Measurements from ENCODE around the gene F3. TPM values are rescaled to one million over a fixed set of nuclear protein-coding genes. Genes with fewer than 3 reads are reported as not detected.

The F3 gene
- total and polyA plus RNA-seq, 2 of the 13 experiments (the other 11 are each of a cell fraction or from before 2014, with no cell fraction given) = 5.8 to 9.0 TPM

GRCh38 chr1:94481473-94481933 lies 60.1 kb downstream of the F3 start (continued):
- TF ChIP-seq, protein P1, sequence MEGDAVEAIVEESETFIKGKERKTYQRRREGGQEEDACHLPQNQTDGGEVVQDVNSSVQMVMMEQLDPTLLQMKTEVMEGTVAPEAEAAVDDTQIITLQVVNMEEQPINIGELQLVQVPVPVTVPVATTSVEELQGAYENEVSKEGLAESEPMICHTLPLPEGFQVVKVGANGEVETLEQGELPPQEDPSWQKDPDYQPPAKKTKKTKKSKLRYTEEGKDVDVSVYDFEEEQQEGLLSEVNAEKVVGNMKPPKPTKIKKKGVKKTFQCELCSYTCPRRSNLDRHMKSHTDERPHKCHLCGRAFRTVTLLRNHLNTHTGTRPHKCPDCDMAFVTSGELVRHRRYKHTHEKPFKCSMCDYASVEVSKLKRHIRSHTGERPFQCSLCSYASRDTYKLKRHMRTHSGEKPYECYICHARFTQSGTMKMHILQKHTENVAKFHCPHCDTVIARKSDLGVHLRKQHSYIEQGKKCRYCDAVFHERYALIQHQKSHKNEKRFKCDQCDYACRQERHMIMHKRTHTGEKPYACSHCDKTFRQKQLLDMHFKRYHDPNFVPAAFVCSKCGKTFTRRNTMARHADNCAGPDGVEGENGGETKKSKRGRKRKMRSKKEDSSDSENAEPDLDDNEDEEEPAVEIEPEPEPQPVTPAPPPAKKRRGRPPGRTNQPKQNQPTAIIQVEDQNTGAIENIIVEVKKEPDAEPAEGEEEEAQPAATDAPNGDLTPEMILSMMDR (CRISPR knock-in tag; IDR thresholded peaks at IDR 0.05) = peak; percentile 80
- TF ChIP-seq, protein P2, sequence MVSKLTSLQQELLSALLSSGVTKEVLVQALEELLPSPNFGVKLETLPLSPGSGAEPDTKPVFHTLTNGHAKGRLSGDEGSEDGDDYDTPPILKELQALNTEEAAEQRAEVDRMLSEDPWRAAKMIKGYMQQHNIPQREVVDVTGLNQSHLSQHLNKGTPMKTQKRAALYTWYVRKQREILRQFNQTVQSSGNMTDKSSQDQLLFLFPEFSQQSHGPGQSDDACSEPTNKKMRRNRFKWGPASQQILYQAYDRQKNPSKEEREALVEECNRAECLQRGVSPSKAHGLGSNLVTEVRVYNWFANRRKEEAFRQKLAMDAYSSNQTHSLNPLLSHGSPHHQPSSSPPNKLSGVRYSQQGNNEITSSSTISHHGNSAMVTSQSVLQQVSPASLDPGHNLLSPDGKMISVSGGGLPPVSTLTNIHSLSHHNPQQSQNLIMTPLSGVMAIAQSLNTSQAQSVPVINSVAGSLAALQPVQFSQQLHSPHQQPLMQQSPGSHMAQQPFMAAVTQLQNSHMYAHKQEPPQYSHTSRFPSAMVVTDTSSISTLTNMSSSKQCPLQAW (CRISPR knock-in tag; IDR thresholded peaks at IDR 0.05) = no peak
- TF ChIP-seq ARNT (IDR thresholded peaks at IDR 0.05) (no peak), RAD21 (CRISPR knock-in tag; IDR thresholded peaks at IDR 0.05) (0 out of 2 replicates have a peak, but pooled peaks have one; percentile 35), TEAD3 (CRISPR knock-in tag; optimal IDR thresholded peaks at IDR 0.05; ENCODE audit: borderline replicate concordance) (no peak), ZNF780A (CRISPR knock-in tag; IDR thresholded peaks at IDR 0.05) (no peak)

DNA sequence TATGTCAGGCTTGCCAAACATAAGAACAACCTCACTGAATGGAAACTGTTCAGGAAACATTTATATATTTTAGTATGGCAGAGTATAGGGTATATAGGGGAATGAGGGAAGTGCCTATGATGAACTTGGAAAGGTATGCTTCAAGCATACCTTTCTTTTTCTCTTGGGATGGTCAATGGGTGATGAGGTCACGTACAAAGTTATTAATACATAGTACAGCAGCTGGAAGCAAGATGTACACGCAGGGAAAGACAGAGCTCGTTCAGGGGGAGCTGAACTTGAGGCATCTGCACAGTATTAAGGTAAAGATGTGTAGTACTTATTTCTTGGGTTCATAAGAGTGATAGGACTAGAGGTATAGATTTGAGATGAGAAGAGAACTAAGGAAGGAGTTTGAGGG lies 61.9 kb downstream of the F3 start:
- WGBS (ENCODE audit: low lambda C conversion rate) = 88% methylated on average over 3 of the region's 3 CpGs
- Histone ChIP-seq H3K79me2 (ENCODE audit: insufficient read depth, low read length) (no peaks in the 10 kb centered on the region), H3K36me3 (replicated peaks in 1 of 2; ENCODE audit: control insufficient read depth in 1 of 2, insufficient read depth in 2 of 2, low read length in 2 of 2) (peaks cover 4 to 62% of the 10 kb centered on the region in 2 experiments), H3K4me1 (ENCODE audit: insufficient read depth, low read length) (no peaks in the 10 kb centered on the region; the same call in 1 of the 2 replicates), H3K4me3 (replicated peaks in 1 of 3; ENCODE audit: insufficient read depth in 1 of 3, low read depth in 2 of 3, low read length in 3 of 3) (no peak overlapping the region), H3K9me3 (ENCODE audit: low read length) (no peaks in the 10 kb centered on the region), H4K20me1 (ENCODE audit: insufficient read depth, low read length) (no peaks in the 10 kb centered on the region), H3K27me3 (ENCODE audit: control insufficient read depth in 1 of 2, insufficient read depth in 2 of 2, low read length in 2 of 2) (no peaks in the 10 kb centered on the region), H3K27ac (ENCODE audit: extremely low read length, insufficient read depth, low read length) (no peak overlapping the region), H3K4me2 (ENCODE audit: low read depth, low read length) (no peak overlapping the region), H3K9ac (ENCODE audit: insufficient read depth, low read depth, low read length) (no peak overlapping the region), H2AFZ (ENCODE audit: low read length) (no peak overlapping the region)
- ATAC-seq (no peak), FAIRE-seq (no peak), DNase-seq (ENCODE audit: low spot score) (no peak)
- TF ChIP-seq RBM22 (optimal IDR thresholded peaks at IDR 0.05; ENCODE audit: low read length) = peak; percentile 88
- no peak for TF ChIP-seq ZNF839 (CRISPR knock-in tag; IDR thresholded peaks at IDR 0.05; ENCODE audit: borderline replicate concordance)
- intact Hi-C loops (cut with micrococcal nuclease; ENCODE audit: unreplicated experiment) = loop anchor here (2.0 kb wide), 1 partner anchor 325 kb away; no protein-coding TSS in a partner anchor
- BruUV-seq (replicated peaks) = no TSS peak
- CTCF ChIA-PET (ENCODE audit: low intra/inter-chr PET ratio, low total read pairs) = no interaction called here
- POLR2A ChIA-PET = no interaction called here
- in situ Hi-C loops (cut with HindIII; ENCODE audit: extremely low pct_ligation_motif_present, low pct_unique_long_range_greater_than_20kb) = loop anchor here (10.0 kb wide), 1 partner anchor 325 kb away; no protein-coding TSS in a partner anchor

Other genes starting within 250 kb of the F3 start
- gene ABCD3, start 123.4 kb downstream of the F3 start, total RNA-seq (2016; rRNA removed; fragmentation: Illumina TruSeq; extraction: Trizol) = 166 and 190 TPM in 2 replicates
- 22.4 and 27.5 TPM in 2 replicates for gene ABCD3, start 123.4 kb downstream of the F3 start, polyA plus RNA-seq (2011; rRNA removed)